Measurements from ENCODE around the gene AMBRA1.

- TF ChIP-seq CTCF (IDR thresholded peaks at IDR 0.05) = no peak
- TF ChIP-seq POLR2A (IDR thresholded peaks at IDR 0.05) = no peak
Measured at GRCh38 chr11:46625406-46625805, 31.6 kb upstream of the AMBRA1 start.
